Peyer's patch (tissue), 4 donors: ENCODE measurements around the gene FAM114A1. TPM values are rescaled to one million over a fixed set of nuclear protein-coding genes. Genes with fewer than 3 reads are reported as not detected.

Experiments used
- DNase-seq, 3 donors: peaks; one replicate each; pipeline ENCODE4 v3.0.0-alpha.2; 2017 to 2019
- H3K27ac ChIP-seq, 4 donors: fragments of 200-600 bp; sonication (generic); one replicate each; pipeline ENCODE4 v1.5.1; 2016 to 2019
- H3K27me3 ChIP-seq, 2 donors: fragments of 200-600 bp; sonication (generic); one replicate each; pipeline ENCODE4 v1.5.1; 2019
- H3K36me3 ChIP-seq, 3 donors: fragments of 200-600 bp; sonication (generic); one replicate each; pipeline ENCODE4 v1.5.1; 2016 to 2019
- H3K4me1 ChIP-seq, 4 donors: fragments of 200-600 bp; sonication (generic); one replicate each; pipeline ENCODE4 v1.5.1; 2016 to 2019
- H3K4me3 ChIP-seq, 4 donors: fragments of 200-600 bp; sonication (generic); 1 replicate in 3 of 4; 2 replicates in 1 of 4; pipeline ENCODE4 v1.5.1; 2016 to 2019; ENCODE audit warnings: mild to moderate bottlenecking in 1 of 4
- H3K9me3 ChIP-seq, 4 donors: fragments of 200-600 bp; sonication (generic); one replicate each; pipeline ENCODE4 v1.5.1; 2016 to 2019; ENCODE audit warnings: mild to moderate bottlenecking in 1 of 4
- POLR2A ChIP-seq, 2 donors: fragments of 450-650 bp; IDR thresholded peaks; one replicate each; pipeline ENCODE4 v1.5.1; 2017; ENCODE audit warnings: antibody characterized with exemption in 2 of 2, mild to moderate bottlenecking in 2 of 2, moderate library complexity in 2 of 2
- total RNA-seq, 4 donors: library from RNA; depleted of rRNA; stranded (reverse); fragments of >200 nt; gene quantifications; one replicate each; pipeline ENCODE4 v1.1.0, GENCODE V29; 2016
- TF ChIP-seq, protein P1 (sequence below), 6 experiments: fragments of 450-650 bp in 4 of 6; fragments of 200-600 bp in 2 of 6; sonication (generic) in 1 of 6; IDR thresholded peaks; one replicate each; pipeline ENCODE4 v1.5.1; 2017 to 2019; ENCODE audit warnings: antibody characterized with exemption in 6 of 6, mild to moderate bottlenecking in 3 of 6, moderate library complexity in 1 of 6

Gene FAM114A1
- total RNA-seq, 4 donors from 2014 or later = 52.2 to 106 (median 69.0) TPM

- H3K36me3 ChIP-seq = peaks cover 0 to 22% (median 0%) of the 10 kb centered on the region in 3 donors
- TF ChIP-seq POLR2A (IDR thresholded peaks at IDR 0.05) = no peak
- no peak for DNase-seq
- no peak overlapping the region for H3K4me3 ChIP-seq
- peak overlapping the region in 1 of 4 donors; percentile 78 for H3K27ac ChIP-seq
- H3K9me3 ChIP-seq = no peaks in the 10 kb centered on the region
- H3K4me1 ChIP-seq = peaks cover 0 to 9% (median 0%) of the 10 kb centered on the region in 4 donors
- H3K27me3 ChIP-seq = no peaks in the 10 kb centered on the region
These were observed 79.3 kb downstream of the FAM114A1 start for GRCh38 chr4:38946919-38947318.

DNA sequence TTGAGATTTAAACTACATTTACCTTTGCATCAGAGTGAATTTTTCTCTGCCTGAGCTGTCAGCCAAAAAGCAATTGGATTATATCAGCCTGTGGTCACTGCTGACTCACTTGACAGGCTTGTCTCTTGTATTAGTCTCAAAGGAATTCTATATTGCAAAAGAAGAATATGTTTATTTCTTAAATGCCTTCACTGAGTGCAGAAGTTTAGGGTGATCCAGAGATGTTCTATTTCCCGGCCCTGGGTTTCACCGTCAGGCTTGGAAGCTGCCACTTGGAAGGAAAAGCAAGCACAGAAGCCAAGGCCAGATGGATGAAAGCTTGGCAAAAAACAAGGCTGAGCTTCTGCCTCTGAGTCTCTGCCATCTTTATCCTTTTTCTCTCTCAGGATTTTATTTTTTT, 80.9 kb downstream of the FAM114A1 start:
- no peak overlapping the region for H3K4me3 ChIP-seq
- peak overlapping the region in 2 of 4 donors; percentile 1 to 78 for H3K27ac ChIP-seq
- no peaks in the 10 kb centered on the region for H3K27me3 ChIP-seq
- TF ChIP-seq, protein P1, sequence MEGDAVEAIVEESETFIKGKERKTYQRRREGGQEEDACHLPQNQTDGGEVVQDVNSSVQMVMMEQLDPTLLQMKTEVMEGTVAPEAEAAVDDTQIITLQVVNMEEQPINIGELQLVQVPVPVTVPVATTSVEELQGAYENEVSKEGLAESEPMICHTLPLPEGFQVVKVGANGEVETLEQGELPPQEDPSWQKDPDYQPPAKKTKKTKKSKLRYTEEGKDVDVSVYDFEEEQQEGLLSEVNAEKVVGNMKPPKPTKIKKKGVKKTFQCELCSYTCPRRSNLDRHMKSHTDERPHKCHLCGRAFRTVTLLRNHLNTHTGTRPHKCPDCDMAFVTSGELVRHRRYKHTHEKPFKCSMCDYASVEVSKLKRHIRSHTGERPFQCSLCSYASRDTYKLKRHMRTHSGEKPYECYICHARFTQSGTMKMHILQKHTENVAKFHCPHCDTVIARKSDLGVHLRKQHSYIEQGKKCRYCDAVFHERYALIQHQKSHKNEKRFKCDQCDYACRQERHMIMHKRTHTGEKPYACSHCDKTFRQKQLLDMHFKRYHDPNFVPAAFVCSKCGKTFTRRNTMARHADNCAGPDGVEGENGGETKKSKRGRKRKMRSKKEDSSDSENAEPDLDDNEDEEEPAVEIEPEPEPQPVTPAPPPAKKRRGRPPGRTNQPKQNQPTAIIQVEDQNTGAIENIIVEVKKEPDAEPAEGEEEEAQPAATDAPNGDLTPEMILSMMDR (IDR thresholded peaks at IDR 0.05) = no peak
- no peak for TF ChIP-seq POLR2A (IDR thresholded peaks at IDR 0.05)
- H3K36me3 ChIP-seq = peaks cover 0 to 16% (median 0%) of the 10 kb centered on the region in 3 donors
- peak in 1 of 3 donors; percentile 57 for DNase-seq
- peaks cover 0 to 9% (median 0%) of the 10 kb centered on the region in 4 donors for H3K4me1 ChIP-seq
- H3K9me3 ChIP-seq = no peaks in the 10 kb centered on the region

DNA sequence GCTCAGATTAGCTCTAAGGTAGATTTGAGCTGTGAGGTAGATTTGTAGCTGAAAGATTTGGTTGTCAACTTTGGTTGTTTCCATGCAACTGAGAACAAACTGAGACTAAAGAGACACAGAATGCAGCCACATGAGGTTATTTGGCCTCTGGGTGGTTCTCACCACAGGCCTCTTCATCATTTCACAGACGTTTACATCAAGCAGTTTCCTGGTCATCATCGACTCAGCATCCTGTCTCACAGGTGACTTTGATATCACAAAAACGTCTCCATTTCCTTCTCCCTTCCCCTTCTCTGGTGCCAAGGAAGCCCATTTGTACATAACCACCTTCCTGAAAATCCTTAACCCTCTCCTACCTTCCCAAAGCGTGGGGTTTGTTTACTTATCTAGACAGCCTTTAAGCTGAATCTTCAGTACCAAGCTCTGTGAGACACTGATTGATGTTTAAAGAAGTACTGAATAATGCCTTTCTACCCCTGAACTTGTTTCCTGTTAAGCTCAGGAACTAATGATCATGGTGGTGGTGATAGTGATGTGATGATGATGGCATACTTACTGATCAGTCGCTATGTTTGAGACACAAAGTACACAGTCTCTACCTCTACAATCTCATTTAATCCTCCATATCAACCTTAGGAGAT, 81.9 kb downstream of the FAM114A1 start:
- Histone ChIP-seq H3K27me3 (no peaks in the 10 kb centered on the region), H3K4me1 (peaks cover 0 to 9% (median 0%) of the 10 kb centered on the region in 4 donors), H3K27ac (peak overlapping the region in 2 of 4 donors; percentile 28 to 46), H3K36me3 (peaks cover 0 to 11% (median 0%) of the 10 kb centered on the region in 3 donors), H3K4me3 (no peak overlapping the region), H3K9me3 (no peaks in the 10 kb centered on the region)
- TF ChIP-seq, protein P1 (IDR thresholded peaks at IDR 0.05) = no peak
- TF ChIP-seq POLR2A (IDR thresholded peaks at IDR 0.05) = no peak
- peak in 1 of 3 donors; percentile 54 for DNase-seq

- TF ChIP-seq POLR2A (IDR thresholded peaks at IDR 0.05) = no peak
- TF ChIP-seq, protein P1 (IDR thresholded peaks at IDR 0.05) = no peak
- no peaks in the 10 kb centered on the region for H3K27me3 ChIP-seq
- peaks cover 0 to 9% (median 0%) of the 10 kb centered on the region in 4 donors for H3K4me1 ChIP-seq
- no peak for DNase-seq
- H3K4me3 ChIP-seq = no peak overlapping the region
- H3K36me3 ChIP-seq = peaks cover 0 to 6% (median 0%) of the 10 kb centered on the region in 3 donors
- peak overlapping the region in 1 of 4 donors; percentile 46 for H3K27ac ChIP-seq
- H3K9me3 ChIP-seq = no peaks in the 10 kb centered on the region
These were observed 82.6 kb downstream of the FAM114A1 start for GRCh38 chr4:38950159-38950558.

GRCh38 chr4:38950734-38951133, 83.1 kb downstream of the FAM114A1 start:
- TF ChIP-seq, protein P1 (IDR thresholded peaks at IDR 0.05) = no peak
- TF ChIP-seq POLR2A (IDR thresholded peaks at IDR 0.05) = no peak
- no peaks in the 10 kb centered on the region for H3K27me3 ChIP-seq
- H3K27ac ChIP-seq = no peak overlapping the region
- H3K36me3 ChIP-seq = peaks cover 0 to under 1% (median 0%) of the 10 kb centered on the region in 3 donors
- no peak overlapping the region for H3K4me3 ChIP-seq
- no peak for DNase-seq
- peaks cover 0 to 9% (median 0%) of the 10 kb centered on the region in 4 donors for H3K4me1 ChIP-seq
- no peaks in the 10 kb centered on the region for H3K9me3 ChIP-seq

- no peak overlapping the region for H3K27ac ChIP-seq
- H3K4me1 ChIP-seq = peaks cover 0 to 9% (median 0%) of the 10 kb centered on the region in 4 donors
- no peaks in the 10 kb centered on the region for H3K27me3 ChIP-seq
- H3K9me3 ChIP-seq = no peaks in the 10 kb centered on the region
- no peak overlapping the region for H3K4me3 ChIP-seq
- DNase-seq = no peak
- no peaks in the 10 kb centered on the region for H3K36me3 ChIP-seq
- no peak for TF ChIP-seq POLR2A (IDR thresholded peaks at IDR 0.05)
- TF ChIP-seq, protein P1 (IDR thresholded peaks at IDR 0.05) = no peak
These were observed 84.0 kb downstream of the FAM114A1 start for GRCh38 chr4:38951598-38951997.
